GM21390 (cell line): ENCODE results near the gene PAX2.

Experiments used
- ATAC-seq: cut with Tn5 transposase; IDR thresholded peaks from one replicate; pipeline ENCODE4 v1.9.1; 2021; ENCODE audit not compliant: unreplicated experiment

PAX2 gene

GRCh38 chr10:100811261-100811660, 65.9 kb downstream of the PAX2 start:
- ATAC-seq, result no peak

DNA sequence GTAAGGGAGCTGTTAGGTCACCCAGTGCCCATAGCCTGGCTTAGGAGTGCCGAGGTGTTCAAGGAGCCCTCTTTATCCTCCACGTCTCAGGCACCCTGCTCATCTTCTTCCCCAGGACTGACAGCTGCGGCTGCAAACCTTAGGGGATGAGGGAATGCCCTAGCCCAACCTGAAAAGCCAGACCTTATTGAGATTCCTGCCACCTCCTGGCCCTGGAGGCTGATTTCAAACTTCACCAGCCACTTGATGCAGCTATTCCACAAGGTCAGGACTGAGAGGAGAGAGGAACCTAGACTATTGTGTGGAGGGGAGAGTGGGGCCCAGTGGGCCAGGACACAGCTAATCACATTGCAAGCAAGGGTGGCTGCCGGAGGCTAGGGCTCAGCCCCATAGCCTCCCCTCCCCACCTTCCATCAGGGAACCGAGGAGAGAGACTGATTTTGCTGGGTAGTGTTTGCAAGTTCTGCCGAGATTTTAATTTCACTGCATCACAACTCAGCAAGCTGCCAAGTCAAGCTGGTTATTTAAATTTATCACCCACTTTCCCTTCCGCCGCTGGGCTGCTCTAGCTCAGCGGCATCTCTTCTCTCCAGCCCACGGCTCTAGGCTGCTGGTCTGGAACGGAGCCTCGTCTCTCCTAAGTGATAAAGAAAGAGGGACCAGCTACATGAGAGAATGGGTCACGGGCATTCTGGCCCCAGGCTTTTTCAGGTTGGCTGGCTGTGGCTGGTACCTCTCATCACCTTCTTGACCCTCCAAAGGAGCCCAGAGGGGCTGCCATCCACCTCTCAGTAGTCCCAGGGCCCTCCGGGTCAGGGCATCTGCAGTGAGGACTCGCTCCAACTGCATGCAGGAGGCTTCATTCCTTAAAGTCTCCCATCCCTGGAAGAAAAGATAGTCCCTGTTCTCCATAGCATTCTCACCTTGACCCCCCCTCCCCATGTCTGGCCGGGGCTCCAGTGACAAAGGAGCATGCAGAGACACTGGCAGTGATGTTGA, 66.7 kb downstream of the PAX2 start:
- no peak for ATAC-seq

GRCh38 chr10:100812978-100813377, 67.6 kb downstream of the PAX2 start:
- ATAC-seq, result no peak

- ATAC-seq, result no peak
Measured at GRCh38 chr10:100814751-100815474, 69.5 kb downstream of the PAX2 start.

- no peak for ATAC-seq
Measured at GRCh38 chr10:100816671-100817070, 71.3 kb downstream of the PAX2 start.

DNA sequence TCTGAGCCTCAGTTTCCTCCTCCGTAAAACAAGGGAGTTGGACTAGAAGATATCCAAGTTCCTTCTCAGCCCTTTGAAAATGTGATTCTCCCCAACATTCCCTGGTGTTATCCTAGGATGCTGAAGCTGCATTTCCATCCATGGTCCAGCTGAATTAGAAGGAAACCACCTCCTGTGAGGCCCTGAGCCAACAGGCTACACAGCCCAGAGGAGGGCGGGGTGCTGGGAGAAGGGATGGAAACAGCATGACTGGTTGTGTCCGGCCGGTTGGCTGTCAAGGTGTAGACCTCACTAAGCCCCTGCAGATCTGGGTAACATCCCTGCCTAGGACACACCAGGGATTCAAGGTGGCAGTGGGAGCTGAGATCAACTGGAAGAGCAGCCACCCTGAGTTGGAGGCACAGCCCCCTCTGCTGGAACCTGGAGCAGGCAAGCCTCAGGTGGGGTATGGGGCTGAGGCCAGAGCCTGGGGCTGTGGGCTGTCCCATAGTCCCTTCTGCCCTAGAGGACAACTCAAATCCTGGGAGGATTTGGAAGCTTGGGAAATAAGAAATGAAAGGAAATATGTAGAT, 72.0 kb downstream of the PAX2 start:
- no peak for ATAC-seq

GRCh38 chr10:100819424-100819823, 74.0 kb downstream of the PAX2 start:
- ATAC-seq, result no peak

DNA sequence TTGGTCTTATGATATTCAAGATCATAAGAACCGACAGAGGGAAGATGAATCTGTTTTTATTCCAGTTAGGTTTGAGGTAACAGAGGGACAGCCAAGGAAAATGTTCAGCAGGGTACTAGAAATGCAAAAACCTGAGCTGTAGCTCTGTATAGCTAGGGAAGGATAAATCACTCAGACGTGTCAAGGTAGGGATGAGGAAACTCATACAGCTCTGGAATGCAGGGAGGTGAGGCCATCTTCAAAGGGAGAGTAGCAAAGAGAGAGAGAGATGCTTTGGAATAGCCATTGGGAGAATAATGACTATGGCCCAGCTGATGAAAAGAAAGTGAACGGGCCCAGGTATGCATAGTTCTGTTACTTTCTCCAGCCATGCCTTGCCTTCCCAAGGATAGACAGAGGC, 77.8 kb downstream of the PAX2 start:
- ATAC-seq, result no peak

GRCh38 chr10:100824886-100825285, 79.5 kb downstream of the PAX2 start:
- ATAC-seq, result no peak

GRCh38 chr10:100825325-100825875, 80.0 kb downstream of the PAX2 start:
- no peak for ATAC-seq

GRCh38 chr10:100826031-100826651, 80.8 kb downstream of the PAX2 start:
- ATAC-seq, result no peak

GRCh38 chr10:100826661-100826982, 81.2 kb downstream of the PAX2 start:
- ATAC-seq, result no peak

GRCh38 chr10:100826983-100827818, 81.8 kb downstream of the PAX2 start:
- no peak for ATAC-seq

DNA sequence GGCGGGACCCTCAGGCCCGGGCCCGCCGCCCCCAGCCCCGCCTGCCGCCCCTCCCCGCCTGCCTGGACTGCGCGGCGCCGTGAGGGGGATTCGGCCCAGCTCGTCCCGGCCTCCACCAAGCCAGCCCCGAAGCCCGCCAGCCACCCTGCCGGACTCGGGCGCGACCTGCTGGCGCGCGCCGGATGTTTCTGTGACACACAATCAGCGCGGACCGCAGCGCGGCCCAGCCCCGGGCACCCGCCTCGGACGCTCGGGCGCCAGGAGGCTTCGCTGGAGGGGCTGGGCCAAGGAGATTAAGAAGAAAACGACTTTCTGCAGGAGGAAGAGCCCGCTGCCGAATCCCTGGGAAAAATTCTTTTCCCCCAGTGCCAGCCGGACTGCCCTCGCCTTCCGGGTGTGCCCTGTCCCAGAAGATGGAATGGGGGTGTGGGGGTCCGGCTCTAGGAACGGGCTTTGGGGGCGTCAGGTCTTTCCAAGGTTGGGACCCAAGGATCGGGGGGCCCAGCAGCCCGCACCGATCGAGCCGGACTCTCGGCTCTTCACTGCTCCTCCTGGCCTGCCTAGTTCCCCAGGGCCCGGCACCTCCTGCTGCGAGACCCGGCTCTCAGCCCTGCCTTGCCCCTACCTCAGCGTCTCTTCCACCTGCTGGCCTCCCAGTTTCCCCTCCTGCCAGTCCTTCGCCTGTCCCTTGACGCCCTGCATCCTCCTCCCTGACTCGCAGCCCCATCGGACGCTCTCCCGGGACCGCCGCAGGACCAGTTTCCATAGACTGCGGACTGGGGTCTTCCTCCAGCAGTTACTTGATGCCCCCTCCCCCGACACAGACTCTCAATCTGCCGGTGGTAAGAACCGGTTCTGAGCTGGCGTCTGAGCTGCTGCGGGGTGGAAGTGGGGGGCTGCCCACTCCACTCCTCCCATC, 82.7 kb downstream of the PAX2 start:
- ATAC-seq, result no peak

- no peak for ATAC-seq
Measured at GRCh38 chr10:100828738-100829096, 83.3 kb downstream of the PAX2 start.

GRCh38 chr10:100829097-100829870, 83.9 kb downstream of the PAX2 start:
- no peak for ATAC-seq

GRCh38 chr10:100829933-100830727, 84.7 kb downstream of the PAX2 start:
- no peak for ATAC-seq

DNA sequence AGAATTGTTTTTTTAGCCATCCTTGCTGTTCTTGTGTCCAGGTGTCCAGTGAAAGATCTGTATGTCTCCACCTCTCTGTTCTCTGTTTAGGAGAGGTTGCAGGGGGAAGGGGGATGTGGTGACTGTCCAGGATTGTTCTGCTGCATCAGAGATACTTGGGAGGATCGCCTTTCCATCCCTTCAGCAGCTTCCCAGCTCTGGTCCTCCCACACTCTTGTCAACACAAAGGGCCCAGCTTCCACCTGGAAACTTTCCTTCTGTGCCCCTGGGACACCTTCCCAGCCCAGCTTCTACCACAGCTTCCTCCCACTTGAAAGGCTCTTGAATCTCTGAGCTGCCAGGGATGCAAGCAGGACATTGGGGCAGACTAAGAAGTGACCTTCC, 85.3 kb downstream of the PAX2 start:
- ATAC-seq, result no peak
